Measurements from ENCODE around the gene EDIL3. TPM values are rescaled to one million over a fixed set of nuclear protein-coding genes. Genes with fewer than 3 reads are reported as not detected.
"Not testable (repeated sequence)": the region's sequence is repeated elsewhere in the genome, so short reads cannot be mapped to it uniquely, and the experiment has no call there.

EDIL3 gene
- polyA plus RNA-seq, 1 donor: 56.9 TPM

DNA sequence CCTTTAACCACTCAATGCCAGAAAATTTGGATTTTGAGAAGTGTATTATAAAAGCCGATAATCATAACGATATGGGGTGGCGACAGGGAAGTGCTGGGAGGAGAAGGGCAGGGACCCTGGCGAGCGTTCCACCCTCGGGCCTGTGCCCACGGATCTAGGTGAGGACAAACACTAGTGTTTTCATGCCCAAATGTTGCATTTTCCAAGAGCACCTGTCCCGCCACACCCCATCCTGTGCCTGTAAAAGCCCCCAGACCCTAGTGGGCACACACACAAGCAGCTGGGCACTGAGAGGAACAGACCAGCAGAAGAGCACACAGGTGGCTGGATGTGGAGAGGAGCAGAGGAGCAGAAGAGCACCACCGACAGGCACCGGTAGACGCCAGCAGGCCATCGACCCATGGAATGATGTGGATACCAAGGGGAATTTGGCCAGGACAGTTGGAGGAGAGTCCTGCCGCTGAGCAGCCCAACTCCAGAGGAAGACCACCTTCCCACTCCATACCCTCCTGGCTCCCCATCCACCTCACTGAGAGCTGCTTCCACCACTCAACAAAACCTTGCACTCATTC is 315.0 kb downstream of the EDIL3 start:
- DNase-seq: no peak

DNA sequence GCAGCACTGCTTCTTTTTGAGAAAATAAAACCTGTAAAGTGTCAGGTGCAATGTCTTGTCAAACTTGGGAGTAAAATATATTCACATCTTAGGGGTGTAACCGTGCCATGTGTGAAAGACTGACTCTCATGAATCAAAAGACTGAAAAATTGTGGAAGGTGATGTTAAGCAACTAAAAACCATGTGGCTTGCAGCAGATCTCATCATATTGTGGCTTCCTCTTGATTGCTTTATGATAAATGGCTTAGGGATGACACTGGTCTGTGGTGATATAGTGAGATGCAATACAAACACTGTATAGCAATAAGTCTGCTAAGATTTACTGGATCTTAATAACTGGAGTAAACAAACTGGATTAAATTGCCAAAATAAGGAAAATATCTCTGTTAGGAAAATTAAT is 321.6 kb downstream of the EDIL3 start:
- no peak for DNase-seq

DNA sequence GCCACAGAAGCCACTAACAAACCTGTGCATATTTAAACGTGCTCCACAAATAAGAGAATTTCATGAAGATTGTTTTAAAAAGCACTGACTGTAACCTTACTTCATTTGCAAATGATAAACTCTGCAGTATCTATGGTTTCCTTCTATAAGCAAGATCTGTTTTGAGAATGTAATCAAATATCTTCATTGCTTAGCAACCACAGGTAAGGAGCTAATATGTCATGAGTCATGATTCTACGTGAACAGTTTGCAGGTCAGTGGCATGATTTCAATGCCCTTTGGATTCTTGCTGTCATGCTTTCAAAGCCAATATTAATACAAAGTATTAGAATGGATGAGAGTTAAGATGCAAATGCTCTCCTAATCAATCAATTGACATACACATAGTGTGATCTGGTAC is 325.0 kb downstream of the EDIL3 start:
- DNase-seq: no peak

DNA sequence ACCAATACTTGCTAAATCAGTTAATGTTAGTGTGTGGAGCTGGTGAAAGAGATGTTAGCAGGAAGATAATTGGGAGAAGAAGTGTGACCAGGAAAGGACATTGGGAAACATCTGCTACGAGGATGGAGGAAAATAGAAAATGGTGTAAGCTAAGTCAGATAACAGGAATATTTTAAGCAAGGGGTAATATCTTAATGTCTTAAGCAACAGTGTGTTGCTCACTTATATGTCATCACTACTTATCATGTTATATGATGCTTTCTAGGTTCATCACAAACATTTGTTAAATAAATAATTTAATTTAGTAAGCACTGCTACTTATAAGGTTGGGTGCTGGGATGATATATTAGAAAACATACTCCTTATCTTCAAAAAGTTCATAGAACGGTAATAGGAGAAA is 326.1 kb downstream of the EDIL3 start:
- DNase-seq: no peak

DNA sequence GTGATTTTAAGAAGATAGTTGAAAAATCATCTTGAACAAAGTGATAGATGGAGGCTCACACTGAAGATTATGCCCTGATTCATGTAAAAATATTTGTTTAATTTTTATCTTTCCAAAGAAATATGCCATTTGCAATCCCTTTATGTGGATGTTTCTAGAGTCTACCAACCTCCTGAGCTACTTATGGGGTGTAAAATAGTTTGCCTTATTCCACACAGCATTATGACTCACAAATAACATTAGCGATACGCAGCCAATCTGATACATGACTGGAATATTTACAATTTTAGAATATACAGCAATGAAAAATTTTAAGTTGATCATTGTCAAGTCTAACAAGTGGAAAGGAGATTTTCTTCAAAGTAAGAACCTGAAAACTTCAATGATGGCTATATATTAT is 327.5 kb downstream of the EDIL3 start:
- DNase-seq: no peak

DNA sequence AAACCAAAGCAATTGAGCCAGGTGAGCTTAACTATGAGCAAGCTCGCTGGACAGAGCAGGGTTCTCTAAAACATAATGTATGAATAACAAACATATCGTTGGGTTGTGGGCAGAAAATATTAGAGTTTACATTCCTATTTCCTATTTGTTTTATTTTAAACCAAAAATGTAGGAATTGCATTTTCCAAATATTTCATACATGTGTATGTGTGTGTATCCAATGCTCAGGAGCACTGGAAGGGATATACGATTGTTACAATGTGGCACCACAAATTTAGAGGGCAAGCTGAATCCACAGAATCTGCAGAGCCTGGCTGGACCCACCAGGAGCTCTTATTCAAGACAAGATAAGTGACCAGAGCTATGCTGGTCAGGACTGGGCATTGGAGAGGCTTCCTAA is 338.7 kb downstream of the EDIL3 start:
- DNase-seq: no peak

DNA sequence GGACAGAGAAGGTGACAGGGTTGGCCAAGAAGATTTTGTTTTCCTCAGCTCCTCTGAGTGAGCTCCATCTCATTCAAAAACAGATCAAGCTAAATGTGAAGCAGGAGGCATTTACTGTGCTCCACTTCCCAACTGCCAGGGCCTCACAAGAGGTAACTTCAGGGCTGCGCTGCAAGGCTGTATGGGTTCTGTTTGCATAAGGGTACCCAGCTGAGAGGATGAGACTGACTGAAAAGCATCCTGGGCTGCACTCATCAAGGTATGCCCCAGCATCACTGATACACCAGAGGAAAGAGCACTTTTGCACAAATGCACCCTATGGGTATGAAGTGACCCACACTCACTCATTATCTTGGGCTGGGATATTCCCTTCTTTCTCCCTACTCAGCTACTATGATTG is 347.8 kb downstream of the EDIL3 start:
- DNase-seq: no peak

DNA sequence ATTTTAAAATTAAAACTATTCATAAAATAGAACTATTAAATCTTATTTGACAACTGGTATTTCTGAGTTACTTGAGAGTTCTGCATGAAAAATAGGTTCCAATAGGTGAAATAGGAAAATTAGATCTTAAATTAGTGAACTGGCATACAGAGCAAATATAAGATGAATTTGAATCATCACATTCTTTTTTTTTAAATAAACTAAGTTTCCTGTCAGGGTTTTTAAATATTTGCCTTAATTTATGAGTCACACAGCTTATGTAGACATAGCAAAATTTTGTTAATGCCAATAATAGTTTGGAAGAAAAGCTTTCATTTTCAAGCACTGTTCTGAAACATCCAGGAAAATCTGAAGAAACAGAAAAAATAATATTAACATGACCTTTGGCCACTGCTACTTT is 352.4 kb downstream of the EDIL3 start:
- DNase-seq: no peak

DNA sequence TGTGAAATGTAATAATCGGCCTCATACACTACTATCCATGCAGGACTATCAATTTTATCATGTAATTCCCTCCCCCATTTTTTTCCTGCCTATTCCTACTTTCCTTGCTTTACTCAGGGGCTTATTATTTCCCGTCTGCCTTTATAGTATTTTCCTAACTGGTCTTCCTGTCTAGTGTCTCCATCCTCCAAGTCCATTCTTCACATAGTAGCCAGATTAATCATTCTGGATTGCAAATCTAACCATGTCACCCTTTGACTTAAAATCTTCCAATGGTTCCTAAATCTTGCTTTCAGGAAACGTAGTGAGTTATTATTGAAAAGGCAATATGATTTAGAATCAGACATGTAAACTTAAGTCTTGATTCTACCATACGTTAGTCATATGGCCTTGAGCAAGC is 356.6 kb downstream of the EDIL3 start:
- no peak for DNase-seq

DNA sequence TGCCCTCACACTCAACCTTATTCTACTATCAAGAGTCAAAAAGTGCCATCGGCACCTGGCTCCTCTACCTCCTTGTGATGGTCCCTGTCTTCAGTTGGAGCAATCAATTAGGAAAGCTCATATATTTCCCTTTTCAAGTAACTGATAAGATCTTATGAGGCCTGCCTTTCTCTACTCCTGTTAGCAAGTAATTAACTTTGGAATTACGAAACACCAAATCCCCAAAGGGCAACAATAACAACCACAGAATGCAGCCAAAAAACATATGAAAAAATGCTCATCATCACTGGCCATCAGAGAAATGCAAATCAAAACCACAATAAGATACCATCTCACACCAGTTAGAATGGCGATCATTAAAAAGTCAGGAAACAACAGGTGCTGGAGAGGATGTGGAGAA is 366.2 kb downstream of the EDIL3 start:
- not testable (repeated sequence) for DNase-seq

DNA sequence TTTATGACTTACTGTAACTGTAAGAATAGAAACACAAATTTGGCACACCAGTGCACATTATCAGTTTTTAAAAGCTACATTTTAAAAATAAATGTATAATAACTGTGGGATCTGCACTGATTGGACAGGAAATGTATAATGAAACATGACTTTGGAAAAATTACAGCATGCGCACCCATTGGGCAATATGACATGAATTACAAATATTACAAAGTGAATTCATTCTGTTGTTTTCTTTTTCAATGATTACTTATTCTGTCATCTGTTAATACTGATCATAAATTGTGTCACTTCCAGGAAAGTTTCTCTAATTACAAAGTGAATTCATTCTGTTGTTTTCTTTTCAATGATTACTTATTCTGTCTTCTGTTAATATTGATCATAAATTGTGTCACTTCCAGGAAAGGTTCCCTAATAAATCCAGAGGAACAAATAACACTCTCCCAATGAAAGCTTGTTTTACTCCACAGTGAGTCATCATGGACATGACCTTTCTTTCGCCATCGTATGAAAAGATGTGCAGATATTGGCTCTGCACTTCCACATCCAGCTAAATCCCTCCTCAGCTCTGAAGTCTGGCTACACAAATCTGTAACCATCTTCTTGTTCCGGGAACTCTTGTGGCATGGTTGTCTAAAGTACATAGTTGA is 367.0 kb downstream of the EDIL3 start:
- no peak for DNase-seq

DNA sequence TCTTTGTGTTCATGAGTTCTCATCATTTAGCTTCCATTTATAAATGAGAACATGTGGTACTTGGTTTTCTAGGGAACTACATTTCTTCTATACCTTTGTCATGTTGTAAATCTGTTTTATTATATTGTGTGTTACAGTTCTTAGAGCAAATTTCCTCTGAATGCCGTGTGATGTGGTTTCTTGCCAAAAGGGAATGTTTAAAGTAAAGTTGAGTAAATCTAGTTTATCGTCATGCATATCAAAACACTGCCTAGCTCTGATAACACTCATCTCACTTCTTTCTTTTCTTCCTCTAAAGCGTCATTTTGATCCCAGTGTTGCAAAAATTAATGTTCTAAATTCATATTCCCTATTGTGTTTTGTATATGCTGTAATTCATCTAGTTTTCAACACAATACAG is 368.6 kb downstream of the EDIL3 start:
- no peak for DNase-seq

DNA sequence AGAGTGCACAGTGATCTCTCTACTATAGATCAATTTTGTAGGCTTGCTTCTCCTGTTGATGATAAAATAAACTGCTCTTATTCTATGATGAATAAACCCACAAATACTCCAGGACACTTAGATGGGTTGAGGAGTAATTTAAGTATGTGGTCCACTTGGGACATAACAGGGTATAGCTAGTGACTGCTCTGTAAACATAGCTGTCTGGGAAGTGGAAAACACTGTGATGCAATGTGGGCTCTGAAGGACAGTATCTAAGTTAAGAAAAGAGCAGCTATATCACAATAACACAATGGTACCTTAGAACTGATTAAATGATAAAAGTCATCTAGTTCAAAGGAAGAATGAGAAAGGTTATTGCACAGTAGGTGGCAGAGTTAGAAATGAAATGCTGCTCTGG is 369.7 kb downstream of the EDIL3 start:
- DNase-seq: no peak

DNA sequence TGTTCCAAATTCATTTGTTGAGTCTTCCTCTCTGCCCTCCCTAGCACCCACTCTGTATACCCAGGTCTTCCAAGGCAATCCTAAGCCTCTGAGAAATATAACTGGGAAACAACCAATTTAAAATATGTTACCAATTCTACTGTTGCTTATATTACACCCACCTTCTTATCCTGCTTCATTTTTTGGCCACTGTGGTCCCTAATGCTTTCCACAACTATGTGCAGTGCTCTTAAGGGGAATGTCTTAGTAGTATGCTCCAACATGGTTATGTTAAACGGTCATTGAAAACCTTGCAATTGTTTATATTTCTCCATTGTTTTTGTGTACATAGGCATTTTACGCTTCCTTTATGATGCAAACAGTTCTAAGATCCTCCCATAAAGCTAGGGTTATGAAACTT is 390.9 kb downstream of the EDIL3 start:
- DNase-seq: no peak

DNA sequence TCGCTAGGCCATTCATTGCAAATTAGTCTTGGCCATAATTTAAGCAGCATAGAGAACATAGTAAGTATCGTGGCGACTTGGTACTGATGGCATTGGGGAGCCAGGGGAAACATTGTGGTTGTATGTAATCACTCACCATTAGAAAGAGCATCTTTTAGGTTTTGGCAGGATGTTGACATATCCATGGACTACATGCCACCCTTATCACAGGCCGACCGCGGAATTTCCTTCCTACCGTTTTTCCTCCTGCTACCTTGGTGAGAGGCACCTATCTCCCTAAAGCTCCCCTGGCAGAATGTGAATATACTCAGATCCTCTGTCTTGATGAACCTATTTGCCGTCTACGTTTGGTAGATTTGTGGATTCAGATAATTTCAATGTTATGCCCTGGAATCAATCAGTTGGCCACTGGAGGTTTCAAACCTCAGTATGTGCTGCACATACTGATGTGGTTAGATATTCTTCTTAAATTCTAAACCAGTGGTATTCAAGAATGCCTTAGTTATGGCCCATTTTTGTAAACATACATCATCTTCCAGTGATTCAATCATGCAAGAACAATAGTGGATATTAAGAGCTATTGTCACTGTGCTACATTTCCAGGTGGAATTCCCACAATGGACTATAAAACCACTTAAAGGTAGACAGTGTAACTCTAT is 393.0 kb downstream of the EDIL3 start:
- DNase-seq: no peak

DNA sequence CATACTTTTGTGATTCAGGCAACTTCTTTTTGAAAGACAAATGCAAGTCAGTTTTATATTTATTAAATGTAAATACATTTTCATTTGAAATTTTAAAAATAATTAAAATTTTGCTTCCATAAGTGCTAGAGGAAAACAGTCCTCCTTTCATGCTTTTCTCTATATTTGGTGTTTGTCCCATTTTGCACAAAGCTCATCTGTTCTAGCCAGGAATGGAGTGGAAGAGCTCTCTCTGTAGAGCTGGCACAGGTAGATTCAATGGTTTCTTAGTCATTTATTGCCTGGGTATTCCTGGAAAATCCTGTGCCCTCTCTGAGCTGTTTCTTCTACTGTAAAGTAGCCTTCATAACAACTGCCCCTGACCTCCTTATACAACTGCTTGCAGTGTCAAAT is 396.4 kb downstream of the EDIL3 start:
- DNase-seq: no peak

DNA sequence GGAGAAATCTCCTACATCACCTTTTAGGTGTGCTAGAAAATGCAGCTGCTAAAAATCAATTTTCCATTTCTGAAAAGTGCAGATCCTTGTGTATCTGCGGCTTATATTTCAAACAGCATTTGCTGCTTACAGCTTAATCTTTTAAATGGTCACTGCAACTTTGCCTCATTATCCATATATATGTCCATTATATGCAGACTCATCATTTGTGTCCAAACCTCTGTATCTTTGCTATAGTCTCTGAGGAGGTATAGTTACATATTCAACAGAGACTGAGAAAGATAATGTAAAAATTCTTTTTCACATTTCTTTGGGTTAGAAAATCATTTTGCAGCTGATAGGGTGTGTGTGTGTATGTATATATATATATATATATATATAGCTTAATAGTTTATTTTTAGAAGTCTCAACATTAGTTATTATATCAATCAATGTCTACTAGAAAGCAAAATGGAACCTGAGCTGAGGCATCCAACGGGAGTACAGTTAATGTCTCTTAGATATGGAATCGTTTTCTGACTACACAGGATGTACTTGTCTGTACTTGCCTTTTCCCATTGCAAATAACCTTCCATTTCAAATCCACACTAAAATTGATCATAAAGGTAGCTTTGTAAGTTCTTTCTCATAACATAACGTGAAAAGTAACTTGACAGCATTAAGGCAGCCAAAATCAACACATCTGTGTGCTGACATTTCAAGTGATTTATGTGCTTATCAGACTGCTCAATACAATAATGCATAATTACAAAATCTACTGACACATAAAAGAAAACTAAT is 397.0 kb downstream of the EDIL3 start:
- no peak for DNase-seq

DNA sequence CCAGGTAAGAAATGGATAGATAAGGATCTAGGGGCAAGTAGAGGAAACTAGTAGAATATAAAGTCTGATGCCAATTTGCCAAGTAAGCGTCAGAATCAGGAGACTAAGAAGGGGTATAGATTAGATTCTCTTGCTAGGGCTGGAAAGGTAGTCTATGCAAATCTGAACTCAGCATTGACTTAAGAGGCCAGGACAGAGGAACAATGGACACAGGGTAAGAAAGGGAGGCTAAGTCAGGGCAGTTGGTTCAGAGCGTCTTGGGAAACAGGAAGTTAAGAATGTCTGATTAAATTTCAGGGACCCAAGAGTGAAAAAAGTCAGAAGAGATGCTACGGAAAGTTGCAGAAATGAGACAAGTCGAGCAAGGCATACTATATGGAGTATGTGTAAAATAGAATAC is 400.8 kb downstream of the EDIL3 start:
- DNase-seq: no peak

DNA sequence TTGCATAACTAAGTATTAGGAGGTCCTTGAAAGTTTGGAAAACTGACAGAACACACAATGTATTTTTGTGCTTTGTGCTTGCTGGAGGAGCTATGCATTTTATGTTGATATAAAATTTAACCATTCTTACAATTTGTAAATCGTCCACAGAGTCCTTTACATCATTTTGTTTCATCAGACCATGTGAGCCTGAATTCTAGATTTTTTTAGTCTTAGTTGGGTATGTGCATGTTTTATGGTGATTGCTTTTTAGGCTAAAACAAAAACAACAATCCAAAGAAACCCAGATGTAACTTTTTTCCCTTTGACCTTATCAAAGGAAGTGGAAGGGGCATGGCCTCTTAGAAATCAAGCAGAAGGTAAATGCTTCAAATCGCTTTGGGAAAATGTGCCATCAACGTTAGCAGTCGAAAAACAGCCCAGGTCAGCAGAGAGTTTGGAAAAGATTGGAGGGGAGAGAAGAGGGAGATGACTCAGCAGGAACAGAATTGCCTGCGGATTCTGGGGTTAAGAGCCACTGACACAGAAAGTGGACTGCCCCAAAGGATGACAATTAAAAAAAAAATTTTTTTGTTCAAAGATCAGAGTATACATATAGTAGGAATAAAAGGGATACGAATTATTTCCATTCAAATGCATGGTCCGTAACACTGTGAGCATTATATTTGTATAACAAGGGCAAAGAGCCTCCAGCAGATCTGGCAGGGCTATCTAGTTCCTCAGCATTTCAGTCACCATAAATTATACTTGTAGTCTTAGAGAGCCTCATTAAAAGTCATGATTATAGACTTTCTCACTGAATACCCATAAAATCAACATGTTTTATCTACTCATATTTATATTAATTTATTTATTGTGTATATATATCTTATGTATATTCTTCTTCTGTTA is 410.5 kb downstream of the EDIL3 start:
- DNase-seq: no peak

DNA sequence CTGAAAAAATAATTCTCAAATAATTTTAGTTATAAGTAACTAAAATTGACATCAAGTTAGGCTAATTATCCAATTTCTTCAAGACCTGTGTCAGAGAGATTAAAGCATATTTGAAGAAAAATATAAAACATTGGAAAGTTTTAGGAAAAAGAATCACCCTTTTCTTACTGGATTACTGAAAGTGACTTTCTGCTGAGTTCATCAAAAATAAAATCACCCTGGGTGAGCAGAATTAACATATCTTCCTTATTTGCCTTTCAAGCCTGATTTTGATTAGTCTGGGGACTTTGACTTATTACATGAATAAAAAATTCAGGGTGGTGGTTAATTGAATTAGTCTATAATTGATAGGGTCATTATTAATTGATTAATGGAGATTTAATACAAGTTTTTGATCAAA is 411.8 kb downstream of the EDIL3 start:
- no peak for DNase-seq

DNA sequence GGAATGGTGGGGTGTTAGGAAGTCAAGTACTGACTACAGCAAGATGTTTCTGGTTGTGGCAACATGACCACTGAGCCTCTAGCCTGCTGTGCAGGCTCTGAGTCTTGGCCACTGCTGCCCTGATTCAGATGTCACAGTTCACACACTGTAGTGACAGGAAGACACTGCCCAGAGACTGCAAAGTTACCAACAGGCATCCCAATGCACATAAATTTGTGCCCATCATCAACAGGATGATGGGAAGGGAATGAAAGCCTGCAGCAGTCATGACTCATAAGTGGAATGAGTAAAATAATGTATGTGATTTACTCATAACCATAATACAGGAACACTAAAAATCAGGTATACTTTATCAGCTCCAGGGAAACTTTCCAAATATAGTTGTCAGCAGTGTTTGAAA is 412.4 kb downstream of the EDIL3 start:
- no peak for DNase-seq

DNA sequence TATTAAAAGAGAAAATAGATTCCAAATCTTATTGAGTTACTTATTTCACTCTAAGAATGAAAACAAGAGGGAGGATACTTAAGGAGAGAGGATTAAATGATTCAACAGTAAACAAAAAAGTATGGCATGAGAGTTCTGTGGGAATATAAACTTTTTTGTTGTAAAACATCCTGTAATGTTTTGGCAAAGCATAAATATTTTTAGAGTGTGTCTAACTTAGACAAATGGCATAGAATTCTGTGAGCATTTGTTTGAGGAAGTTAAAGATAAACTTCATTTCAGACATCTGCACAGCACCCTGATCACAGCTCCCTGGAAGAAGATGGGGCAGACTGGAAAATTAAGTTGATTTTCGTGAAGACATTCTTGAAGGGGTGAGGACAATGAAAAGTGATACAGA is 417.3 kb downstream of the EDIL3 start:
- DNase-seq: no peak

Measured in left kidney (tissue), 2 donors.